ENCODE data around the gene PDE4D.

DNA sequence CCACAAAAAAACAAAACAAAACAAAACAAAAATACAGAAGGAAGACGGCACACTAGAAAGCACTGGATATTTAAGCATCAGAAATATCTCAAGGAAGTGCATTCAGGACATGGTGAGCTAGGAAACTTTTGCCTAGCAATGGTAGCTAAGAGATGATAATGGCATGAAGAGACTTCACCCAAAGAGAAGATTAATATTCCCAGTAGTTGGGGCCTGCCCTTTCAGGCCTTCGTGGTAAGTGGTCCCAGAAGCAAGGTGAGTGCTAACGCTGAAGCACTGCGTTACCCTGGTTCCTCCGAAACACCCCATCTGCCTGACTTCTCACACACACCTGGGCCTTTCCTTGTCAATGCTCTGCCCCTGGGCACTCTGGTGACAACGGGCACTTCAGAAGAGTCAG is 725.5 kb downstream of the PDE4D start:
- TF ChIP-seq POLR2A (IDR thresholded peaks at IDR 0.05), result no peak
- TF ChIP-seq, protein P1, sequence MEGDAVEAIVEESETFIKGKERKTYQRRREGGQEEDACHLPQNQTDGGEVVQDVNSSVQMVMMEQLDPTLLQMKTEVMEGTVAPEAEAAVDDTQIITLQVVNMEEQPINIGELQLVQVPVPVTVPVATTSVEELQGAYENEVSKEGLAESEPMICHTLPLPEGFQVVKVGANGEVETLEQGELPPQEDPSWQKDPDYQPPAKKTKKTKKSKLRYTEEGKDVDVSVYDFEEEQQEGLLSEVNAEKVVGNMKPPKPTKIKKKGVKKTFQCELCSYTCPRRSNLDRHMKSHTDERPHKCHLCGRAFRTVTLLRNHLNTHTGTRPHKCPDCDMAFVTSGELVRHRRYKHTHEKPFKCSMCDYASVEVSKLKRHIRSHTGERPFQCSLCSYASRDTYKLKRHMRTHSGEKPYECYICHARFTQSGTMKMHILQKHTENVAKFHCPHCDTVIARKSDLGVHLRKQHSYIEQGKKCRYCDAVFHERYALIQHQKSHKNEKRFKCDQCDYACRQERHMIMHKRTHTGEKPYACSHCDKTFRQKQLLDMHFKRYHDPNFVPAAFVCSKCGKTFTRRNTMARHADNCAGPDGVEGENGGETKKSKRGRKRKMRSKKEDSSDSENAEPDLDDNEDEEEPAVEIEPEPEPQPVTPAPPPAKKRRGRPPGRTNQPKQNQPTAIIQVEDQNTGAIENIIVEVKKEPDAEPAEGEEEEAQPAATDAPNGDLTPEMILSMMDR (IDR thresholded peaks at IDR 0.05), result no peak

All from right lobe of liver (tissue), 4 donors.